ENCODE data around the gene MRPS30. TPM values are rescaled to one million over a fixed set of nuclear protein-coding genes. Genes with fewer than 3 reads are reported as not detected.

Gene MRPS30
- total and polyA plus RNA-seq, 9 donors = 18.2 to 55.7 (median 47.2) TPM

- Histone ChIP-seq H3K36me3 (no peaks in the 10 kb centered on the region), H3K4me3 (no peak overlapping the region), H3K9me3 (no peaks in the 10 kb centered on the region), H3K27me3 (no peaks in the 10 kb centered on the region), H3K27ac (no peak overlapping the region), H3K4me1 (ENCODE audit: insufficient read depth) (no peaks in the 10 kb centered on the region)
- DNase-seq = no peak
- WGBS, 3 donors = 43 to 49% (median 48%) methylated on average over 4 of the region's 4 CpGs
- intact Hi-C loops (cut with DNase I) = no loop called here
- TF ChIP-seq CTCF (IDR thresholded peaks at IDR 0.05) = no peak
- TF ChIP-seq POLR2A (IDR thresholded peaks at IDR 0.05) = no peak
- TF ChIP-seq EP300 (IDR thresholded peaks at IDR 0.05) = no peak
These were observed 37.0 kb downstream of the MRPS30 start for GRCh38 chr5:44845777-44846176.

GRCh38 chr5:44847206-44847852 is 38.6 kb downstream of the MRPS30 start:
- Histone ChIP-seq H3K4me3 (no peak overlapping the region), H3K27ac (no peak overlapping the region), H3K27me3 (no peaks in the 10 kb centered on the region), H3K4me1 (ENCODE audit: insufficient read depth) (no peaks in the 10 kb centered on the region), H3K9me3 (no peaks in the 10 kb centered on the region), H3K36me3 (no peaks in the 10 kb centered on the region)
- intact Hi-C loops (cut with DNase I) = no loop called here
- no peak for DNase-seq
- TF ChIP-seq POLR2A (IDR thresholded peaks at IDR 0.05) = no peak
- TF ChIP-seq CTCF (IDR thresholded peaks at IDR 0.05) = no peak
- TF ChIP-seq EP300 (IDR thresholded peaks at IDR 0.05) = no peak
- 87 to 93% (median 90%) methylated on average over 5 of the region's 5 CpGs for WGBS, 3 donors

- Histone ChIP-seq H3K27me3 (no peaks in the 10 kb centered on the region), H3K4me1 (ENCODE audit: insufficient read depth) (no peaks in the 10 kb centered on the region), H3K9me3 (no peaks in the 10 kb centered on the region), H3K36me3 (no peaks in the 10 kb centered on the region), H3K27ac (no peak overlapping the region), H3K4me3 (no peak overlapping the region)
- TF ChIP-seq EP300 (IDR thresholded peaks at IDR 0.05) (no peak), CTCF (IDR thresholded peaks at IDR 0.05) (no peak), POLR2A (IDR thresholded peaks at IDR 0.05) (no peak)
- intact Hi-C loops (cut with DNase I) = no loop called here
- WGBS, 3 donors = 83 to 92% (median 91%) methylated on average over 3 of the region's 3 CpGs
- DNase-seq = no peak
These were observed 51.5 kb downstream of the MRPS30 start for GRCh38 chr5:44860267-44860666.

GRCh38 chr5:44862808-44863207 is 54.1 kb downstream of the MRPS30 start:
- Histone ChIP-seq H3K27ac (no peak overlapping the region), H3K4me1 (ENCODE audit: insufficient read depth) (no peaks in the 10 kb centered on the region), H3K27me3 (no peaks in the 10 kb centered on the region), H3K36me3 (no peaks in the 10 kb centered on the region), H3K4me3 (no peak overlapping the region), H3K9me3 (no peaks in the 10 kb centered on the region)
- 28 to 33% (median 28%) methylated on average over 1 of the region's 1 CpG for WGBS, 3 donors
- intact Hi-C loops (cut with DNase I) = no loop called here
- no peak for TF ChIP-seq CTCF (IDR thresholded peaks at IDR 0.05)
- TF ChIP-seq POLR2A (IDR thresholded peaks at IDR 0.05) = no peak
- TF ChIP-seq EP300 (IDR thresholded peaks at IDR 0.05) = no peak
- no peak for DNase-seq

Data from ovary (tissue), 9 donors.